NCI-H187 (cell line): Measurements from ENCODE around the gene EIF3A.

Experiments used
- DNase-seq, 2 experiments: peaks; one replicate each; lab custom pipeline; 2025; lab: John Stamatoyannopoulos, UW

EIF3A gene

DNA sequence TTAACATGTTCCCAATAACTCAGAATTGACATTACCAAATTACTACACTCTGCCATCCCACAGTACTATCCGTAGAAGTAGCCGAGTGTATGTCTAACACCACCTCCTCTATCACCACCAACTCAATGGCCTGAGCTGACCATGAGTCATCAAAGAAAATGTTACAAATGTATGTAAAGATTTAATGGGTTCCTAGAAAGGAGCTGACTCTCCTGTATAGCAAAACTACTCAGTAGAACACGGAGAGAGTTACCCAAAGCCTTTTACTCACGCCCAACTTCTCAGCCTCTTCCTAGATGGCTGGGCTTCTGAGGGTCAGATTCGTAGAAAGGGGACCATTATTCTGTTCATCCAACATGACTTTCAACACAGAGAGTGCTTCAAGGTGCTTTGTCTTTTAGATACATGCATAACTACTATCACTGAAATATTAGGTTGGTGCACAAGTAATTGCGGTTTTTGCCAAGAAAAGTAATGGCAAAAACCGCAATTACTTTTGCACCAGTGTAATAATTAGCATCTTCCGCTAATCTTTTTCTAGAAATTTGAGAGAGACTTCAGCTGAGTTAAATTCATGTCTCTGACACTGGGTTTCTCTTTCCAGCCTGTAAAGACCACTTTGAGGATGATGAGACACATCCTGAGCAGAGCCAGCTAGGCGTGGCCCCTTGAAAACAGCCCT lies 75.1 kb downstream of the EIF3A start:
- no peak for DNase-seq

DNA sequence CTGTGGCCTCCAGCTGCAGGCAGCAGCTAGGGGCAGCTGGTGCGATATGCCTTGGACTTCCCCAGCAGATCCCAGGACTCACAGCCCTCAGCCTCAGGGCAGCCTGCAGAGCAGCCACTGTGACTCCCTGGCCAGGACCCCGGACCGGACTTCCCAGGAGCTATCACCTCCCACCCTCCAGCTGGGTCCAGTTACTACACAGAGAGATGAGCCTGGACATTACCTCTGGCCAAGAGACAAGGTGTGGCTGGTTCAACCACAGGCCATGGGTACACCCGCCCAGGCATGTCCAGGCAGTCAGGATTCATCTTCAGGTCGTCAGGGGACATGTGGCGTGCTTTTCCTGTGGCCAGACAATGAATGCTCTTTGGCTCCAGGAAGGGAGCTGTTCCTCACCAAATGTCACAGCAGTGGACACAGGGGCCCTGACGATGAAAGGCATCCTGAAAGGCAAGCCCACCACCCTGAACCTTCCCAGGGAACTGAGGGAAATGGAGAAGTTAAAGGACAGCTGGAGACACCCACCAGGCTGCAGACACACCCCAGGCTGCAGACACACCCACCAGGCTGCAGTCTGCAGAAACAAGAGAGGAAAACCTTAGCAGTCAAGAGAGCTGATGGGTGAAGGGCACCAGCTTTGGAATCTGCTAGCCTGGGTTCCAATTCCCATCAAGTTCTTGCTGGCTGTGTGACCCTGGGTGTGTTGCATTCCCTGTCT lies 76.9 kb downstream of the EIF3A start:
- DNase-seq = no peak

DNA sequence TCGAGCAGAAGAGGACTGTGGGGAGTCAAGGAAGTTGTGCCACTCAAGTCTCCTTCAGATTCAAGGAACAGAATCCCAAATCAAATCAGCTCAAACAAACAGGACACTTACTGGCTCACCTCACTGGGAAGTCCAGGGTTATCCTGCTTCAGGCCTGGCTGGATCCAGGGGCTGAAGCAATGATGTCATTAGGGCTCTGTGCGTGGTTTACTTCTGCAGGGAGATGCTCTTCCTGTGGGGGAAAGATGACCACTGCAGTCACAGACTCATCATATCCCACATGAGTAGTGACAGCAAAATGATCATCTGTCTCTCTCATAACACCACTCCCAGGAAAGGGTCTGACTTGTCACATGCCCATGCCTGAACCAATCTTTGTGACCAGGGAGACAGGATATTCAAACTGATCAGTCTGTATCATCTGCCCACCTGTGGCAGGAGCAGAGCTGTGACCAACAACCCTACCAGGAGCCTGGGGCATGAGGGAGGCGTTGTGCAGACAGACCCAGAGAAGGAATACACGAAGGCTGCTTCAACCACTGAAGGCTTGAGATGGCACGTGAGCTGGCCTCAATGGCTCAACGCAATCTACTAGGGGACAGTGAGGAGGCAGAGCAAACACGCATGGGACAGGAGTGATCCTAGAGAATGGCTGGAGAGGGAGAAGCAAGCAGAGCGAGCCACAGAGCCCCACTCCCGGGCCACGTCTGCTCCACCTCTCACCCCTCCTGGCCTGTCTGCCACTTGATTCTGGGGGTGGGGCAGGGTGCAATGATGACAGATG lies 78.7 kb downstream of the EIF3A start:
- DNase-seq = no peak

GRCh38 chr10:118998183-118998582 lies 82.4 kb downstream of the EIF3A start:
- no peak for DNase-seq

DNA sequence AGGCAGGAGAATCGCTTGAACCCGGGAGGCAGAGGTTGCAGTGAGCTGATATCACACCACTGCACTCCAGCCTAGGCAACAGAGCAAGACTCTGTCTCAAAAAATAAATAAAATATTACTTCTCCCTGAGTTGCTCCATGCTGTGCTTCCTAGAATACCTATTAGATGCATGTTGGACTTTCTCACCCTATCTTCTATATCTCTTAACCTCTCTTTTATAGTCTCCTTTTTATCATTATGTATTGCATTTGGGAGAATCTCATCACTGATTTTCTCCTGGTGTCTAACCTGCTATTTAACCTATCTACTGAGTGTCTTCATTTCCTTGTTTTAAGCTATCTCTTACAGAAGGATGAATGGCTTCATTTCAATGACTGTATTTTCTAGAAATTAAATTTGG lies 83.2 kb downstream of the EIF3A start:
- no peak for DNase-seq

DNA sequence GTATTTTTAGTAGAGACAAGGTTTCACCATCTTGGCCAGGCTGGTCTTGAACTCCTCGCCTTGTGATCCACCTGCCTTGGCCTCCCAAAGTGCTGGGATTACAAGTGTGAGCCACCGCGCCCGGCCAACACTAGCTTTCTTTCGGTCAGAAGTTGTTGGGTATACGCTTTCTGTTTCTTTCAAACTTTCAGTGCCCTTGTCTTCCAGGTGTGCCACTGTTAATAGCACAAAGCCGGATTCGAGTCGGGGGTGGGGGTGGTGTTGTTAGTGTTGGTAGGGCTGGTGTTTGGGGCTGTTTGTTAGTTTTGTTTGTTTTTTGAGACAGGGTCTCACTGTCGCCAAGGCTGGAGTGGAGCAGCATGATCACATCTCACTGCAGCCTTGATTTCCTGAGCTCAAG lies 84.9 kb downstream of the EIF3A start:
- DNase-seq = no peak

DNA sequence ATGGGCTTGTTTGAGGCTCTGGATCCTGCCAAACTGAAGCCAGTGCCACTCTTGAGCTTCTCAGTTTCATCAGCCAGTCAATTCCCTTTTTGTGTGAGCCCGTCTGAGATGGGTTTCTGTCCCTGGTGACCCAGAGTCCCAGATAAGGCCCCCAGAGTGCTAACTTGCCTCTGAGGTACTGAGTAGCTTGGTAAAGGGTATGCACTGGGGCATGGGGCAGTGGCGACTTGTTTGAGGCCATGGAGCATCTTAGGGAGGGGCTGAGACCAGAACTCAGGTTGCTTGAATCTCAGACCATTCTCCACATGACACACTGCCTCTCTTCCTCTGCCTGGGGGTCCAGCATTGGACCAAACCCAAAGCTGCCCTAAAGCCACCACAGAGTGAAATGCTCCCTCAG lies 86.3 kb downstream of the EIF3A start:
- DNase-seq = no peak

GRCh38 chr10:118993214-118993613 lies 87.4 kb downstream of the EIF3A start:
- DNase-seq = no peak

- no peak for DNase-seq
Observed at GRCh38 chr10:118992496-118992895, 88.1 kb downstream of the EIF3A start.

GRCh38 chr10:118990326-118990725 lies 90.3 kb downstream of the EIF3A start:
- no peak for DNase-seq

GRCh38 chr10:118986815-118987790 lies 93.5 kb downstream of the EIF3A start:
- DNase-seq = no peak

DNA sequence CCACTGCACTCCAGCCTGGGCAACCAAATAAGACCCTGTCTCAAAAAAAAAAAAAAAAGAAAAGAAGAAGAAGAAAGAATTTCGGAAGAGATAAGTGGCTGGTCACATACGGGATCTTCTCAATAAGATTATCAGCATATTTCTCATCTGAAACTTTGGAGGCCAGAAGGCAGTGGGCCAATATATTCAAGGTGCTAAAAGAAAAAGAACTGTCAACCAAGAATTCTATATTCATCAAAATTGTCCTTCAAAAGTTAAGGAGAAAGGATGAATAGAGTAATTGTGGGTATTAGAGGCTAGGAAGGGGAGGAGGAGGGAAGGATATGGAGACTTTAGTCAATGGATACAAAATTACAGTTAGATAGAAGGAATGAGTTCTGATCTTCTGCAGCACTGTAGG lies 95.0 kb downstream of the EIF3A start:
- no peak for DNase-seq
